Thyroid gland (tissue), 4 donors: Measurements from ENCODE around the gene ANXA2R. TPM values are rescaled to one million over a fixed set of nuclear protein-coding genes. Genes with fewer than 3 reads are reported as not detected.
A peak's percentile ranks its signal among the peaks of the same experiment; 100 is the strongest.

ENCODE experiments used
- DNase-seq, 2 donors: peaks; one replicate each; pipeline ENCODE4 v3.0.0-alpha.2; 2019
- H3K27ac ChIP-seq, 3 donors: fragments of 200-600 bp; sonication (generic); 1 replicate in 2 of 3; 2 replicates in 1 of 3; pipeline ENCODE4 v1.5.1; 2016 to 2019; ENCODE audit warnings: mild to moderate bottlenecking in 1 of 3, moderate library complexity in 1 of 3
- H3K27me3 ChIP-seq: fragments of 200-600 bp; sonication (generic); one replicate; pipeline ENCODE4 v1.5.1; 2019
- H3K36me3 ChIP-seq, 2 donors: fragments of 200-600 bp; sonication (generic); one replicate each; pipeline ENCODE4 v1.5.1; 2016 to 2019
- H3K4me1 ChIP-seq, 2 donors: fragments of 200-600 bp; sonication (generic); one replicate each; pipeline ENCODE4 v1.5.1; 2017 to 2019
- H3K4me3 ChIP-seq, 3 donors: fragments of 200-600 bp; sonication (generic); replicated peaks in 1 of 3; 1 replicate in 2 of 3; 2 replicates in 1 of 3; pipeline ENCODE4 v1.5.1; 2016; ENCODE audit warnings: mild to moderate bottlenecking in 1 of 3
- H3K9me3 ChIP-seq: fragments of 200-600 bp; sonication (generic); one replicate; pipeline ENCODE4 v1.5.1; 2017
- CTCF ChIP-seq, 6 experiments: fragments of 200-600 bp in 3 of 6; fragments of 450-650 bp in 3 of 6; sonication (generic) in 3 of 6; IDR thresholded peaks; one replicate each; pipeline ENCODE4 v1.5.1; 2016 to 2019; ENCODE audit warnings: antibody characterized with exemption in 6 of 6, mild to moderate bottlenecking in 2 of 6, inconsistent platforms in 1 of 6, moderate library complexity in 1 of 6
- POLR2A ChIP-seq, 2 donors: fragments of 450-650 bp; IDR thresholded peaks; one replicate each; pipeline ENCODE4 v1.6.1; 2017; ENCODE audit warnings: antibody characterized with exemption in 2 of 2, mild to moderate bottlenecking in 2 of 2, moderate library complexity in 1 of 2
- WGBS, 2 donors: methylation state at CpG; one replicate each; pipeline ENCODE4 v1.1.5; 2017; 5-methylcytosine and 5-hydroxymethylcytosine counted together
- intact Hi-C: fragments of 100-400 bp; cut with DNase I; formaldehyde crosslinking; loops from one replicate; pipeline ENCODE4 v1.15.1; 2023
- total RNA-seq, 4 donors: library from RNA; depleted of rRNA; stranded (reverse); fragments of >200 nt; gene quantifications; one replicate each; pipeline ENCODE4 v1.2.3, GENCODE V29; 2016

ANXA2R gene
- total RNA-seq, 4 donors from 2014 or later = 1.2 to 6.3 (median 4.0) TPM

GRCh38 chr5:43024217-43024616, 15.9 kb downstream of the ANXA2R start:
- no peak for DNase-seq
- H3K4me1 ChIP-seq = peaks cover 0 to 3% of the 10 kb centered on the region in 2 donors
- H3K27ac ChIP-seq = no peak overlapping the region
- TF ChIP-seq CTCF (IDR thresholded peaks at IDR 0.05) (no peak), POLR2A (IDR thresholded peaks at IDR 0.05) (no peak)
- no peak overlapping the region for H3K4me3 ChIP-seq
- intact Hi-C loops = no loop called here
- 45 to 53% methylated on average over 6 of the region's 6 CpGs for WGBS, 2 donors
- H3K9me3 ChIP-seq = no peaks in the 10 kb centered on the region
- H3K36me3 ChIP-seq = no peaks in the 10 kb centered on the region
- H3K27me3 ChIP-seq = peaks cover 28% of the 10 kb centered on the region

- intact Hi-C loops = no loop called here
- WGBS, 2 donors = 77 to 78% methylated on average over 2 of the region's 2 CpGs
- H3K27me3 ChIP-seq = peaks cover 49% of the 10 kb centered on the region
These were observed 19.0 kb downstream of the ANXA2R start for GRCh38 chr5:43021151-43021550.

GRCh38 chr5:43020399-43020746, 19.7 kb downstream of the ANXA2R start:
- Histone ChIP-seq H3K4me1 (peaks cover 0 to 8% of the 10 kb centered on the region in 2 donors), H3K27me3 (peaks cover 45% of the 10 kb centered on the region), H3K36me3 (no peaks in the 10 kb centered on the region), H3K9me3 (no peaks in the 10 kb centered on the region), H3K4me3 (no peak overlapping the region), H3K27ac (peak overlapping the region in 2 of 3 donors; percentile 12 to 93)
- no peak for TF ChIP-seq POLR2A (IDR thresholded peaks at IDR 0.05)
- no peak for TF ChIP-seq CTCF (IDR thresholded peaks at IDR 0.05)
- DNase-seq = no peak
- intact Hi-C loops = no loop called here
- WGBS, 2 donors = 21% methylated on average over 11 of the region's 11 CpGs

More at GRCh38 chr5:43021151-43021550, 19.0 kb downstream of the ANXA2R start:
- Histone ChIP-seq H3K36me3 (no peaks in the 10 kb centered on the region), H3K4me1 (peaks cover 0 to 8% of the 10 kb centered on the region in 2 donors), H3K4me3 (no peak overlapping the region), H3K27ac (no peak overlapping the region), H3K9me3 (no peaks in the 10 kb centered on the region)
- no peak for DNase-seq
- TF ChIP-seq POLR2A (IDR thresholded peaks at IDR 0.05) (no peak), CTCF (IDR thresholded peaks at IDR 0.05) (no peak)

GRCh38 chr5:43019614-43020398, 20.3 kb downstream of the ANXA2R start:
- TF ChIP-seq POLR2A (IDR thresholded peaks at IDR 0.05) (no peak), CTCF (IDR thresholded peaks at IDR 0.05) (peak in 2 of 6 experiments; percentile 20 to 24)
- peak in 1 of 2 donors; percentile 54 for DNase-seq
- Histone ChIP-seq H3K4me1 (peaks cover 0 to 8% of the 10 kb centered on the region in 2 donors), H3K27ac (peak overlapping the region; percentile 28 to 93 (median 90)), H3K9me3 (no peaks in the 10 kb centered on the region), H3K27me3 (peaks cover 44% of the 10 kb centered on the region), H3K4me3 (peak overlapping the region in 2 of 3 donors; percentile 1 to 23), H3K36me3 (no peaks in the 10 kb centered on the region)
- WGBS, 2 donors = 13% methylated on average over 39 of the region's 39 CpGs
- intact Hi-C loops = no loop called here

- intact Hi-C loops = no loop called here
- H3K4me1 ChIP-seq = peaks cover 0 to 8% of the 10 kb centered on the region in 2 donors
- peak overlapping the region; percentile 28 to 93 (median 90) for H3K27ac ChIP-seq
- H3K27me3 ChIP-seq = peaks cover 44% of the 10 kb centered on the region
- 17 to 25% methylated on average over 6 of the region's 6 CpGs for WGBS, 2 donors
- no peak for DNase-seq
- no peak for TF ChIP-seq POLR2A (IDR thresholded peaks at IDR 0.05)
- TF ChIP-seq CTCF (IDR thresholded peaks at IDR 0.05) = no peak
- peak overlapping the region in 2 of 3 donors; percentile 1 to 23 for H3K4me3 ChIP-seq
- no peaks in the 10 kb centered on the region for H3K36me3 ChIP-seq
- no peaks in the 10 kb centered on the region for H3K9me3 ChIP-seq
These were observed 20.9 kb downstream of the ANXA2R start for GRCh38 chr5:43019291-43019613.
